HAP-1 (cell line): ENCODE data around the gene GSK3B.

ENCODE experiments used
- DNase-seq, 2 experiments: peaks; one replicate each; pipeline ENCODE4 v3.0.0-alpha.2; 2016 to 2020; ENCODE audit warnings: low spot score in 2 of 2
- H3K27me3 ChIP-seq: fragments of 250-450 bp; sonication (Bioruptor Pico); 2 replicates; pipeline ENCODE4 v1.5.1; 2020; ENCODE audit warnings: low read depth, mild to moderate bottlenecking, moderate library complexity
- H3K36me3 ChIP-seq: fragments of 250-450 bp; sonication (Bioruptor Pico); replicated peaks from 2 replicates; pipeline ENCODE4 v1.5.1; 2020; ENCODE audit warnings: mild to moderate bottlenecking
- H3K4me1 ChIP-seq: fragments of 250-450 bp; sonication (Bioruptor Pico); 2 replicates; pipeline ENCODE4 v1.5.1; 2020; ENCODE audit warnings: mild to moderate bottlenecking
- H3K4me3 ChIP-seq: fragments of 250-450 bp; sonication (Bioruptor Pico); 2 replicates; pipeline ENCODE4 v1.5.1; 2020; ENCODE audit warnings: mild to moderate bottlenecking, moderate library complexity
- H3K9me3 ChIP-seq: fragments of 250-450 bp; sonication (Bioruptor Pico); 2 replicates; pipeline ENCODE4 v1.5.1; 2020; ENCODE audit warnings: mild to moderate bottlenecking, moderate library complexity
- in situ Hi-C: fragments of 300-500 bp; cut with MboI; formaldehyde crosslinking; loops from 3 replicates; pipeline ENCODE4 v1.14.3; 2020; ENCODE audit warnings: low sequenced_read_pairs, inconsistent platforms, mixed read lengths

Gene GSK3B

DNA sequence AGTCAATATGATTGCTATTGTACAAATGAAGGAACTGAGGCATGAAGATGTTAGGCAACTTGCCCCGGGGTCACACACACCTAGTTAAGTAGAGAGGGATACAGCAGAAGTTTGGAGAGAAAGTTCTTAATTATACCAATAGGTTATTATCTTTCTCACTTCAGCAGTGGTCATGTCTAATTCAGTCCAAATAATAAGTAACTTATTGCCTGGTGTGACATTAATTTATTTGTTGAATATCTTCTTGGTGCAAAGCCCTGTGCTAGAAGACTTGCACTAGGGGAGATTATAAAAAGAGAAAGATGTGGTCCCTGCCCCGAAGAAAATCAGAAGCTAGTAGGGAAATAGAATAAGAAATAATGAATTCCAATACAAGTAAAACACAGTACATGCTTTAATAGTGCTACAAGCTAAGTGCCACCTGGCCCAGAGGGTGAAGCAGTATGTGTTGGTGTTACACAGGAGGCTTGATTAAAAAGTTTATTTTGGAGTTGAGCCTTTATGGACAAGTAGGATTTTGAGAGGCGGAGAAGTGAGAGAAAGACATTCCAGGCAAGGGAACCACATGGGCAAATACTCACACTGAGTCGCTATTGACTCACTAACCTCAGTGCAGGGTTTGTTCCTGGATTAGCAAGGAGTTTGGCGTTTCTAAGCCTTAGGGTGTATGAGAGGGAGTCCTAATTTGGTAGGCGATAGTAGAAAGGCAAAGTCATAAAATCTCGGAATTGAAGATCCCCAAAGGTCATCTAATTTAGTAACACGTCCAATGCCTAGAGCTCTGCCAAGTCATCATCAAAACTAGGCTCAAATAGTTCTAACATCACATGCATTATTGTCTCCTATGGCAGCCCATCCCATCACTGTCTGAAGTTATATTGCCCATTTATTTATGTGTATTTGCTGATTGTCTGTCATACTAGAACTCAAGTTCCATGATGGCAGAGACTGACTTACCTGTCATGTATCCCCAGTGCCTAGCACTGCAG, 19.2 kb upstream of the GSK3B start:
- in situ Hi-C loops = no loop called here
- Histone ChIP-seq H3K9me3 (no peaks in the 10 kb centered on the region; the same call in 1 of the 2 replicates), H3K4me1 (no peaks in the 10 kb centered on the region), H3K27me3 (no peaks in the 10 kb centered on the region), H3K4me3 (no peak overlapping the region), H3K36me3 (no peaks in the 10 kb centered on the region)
- no peak for DNase-seq

DNA sequence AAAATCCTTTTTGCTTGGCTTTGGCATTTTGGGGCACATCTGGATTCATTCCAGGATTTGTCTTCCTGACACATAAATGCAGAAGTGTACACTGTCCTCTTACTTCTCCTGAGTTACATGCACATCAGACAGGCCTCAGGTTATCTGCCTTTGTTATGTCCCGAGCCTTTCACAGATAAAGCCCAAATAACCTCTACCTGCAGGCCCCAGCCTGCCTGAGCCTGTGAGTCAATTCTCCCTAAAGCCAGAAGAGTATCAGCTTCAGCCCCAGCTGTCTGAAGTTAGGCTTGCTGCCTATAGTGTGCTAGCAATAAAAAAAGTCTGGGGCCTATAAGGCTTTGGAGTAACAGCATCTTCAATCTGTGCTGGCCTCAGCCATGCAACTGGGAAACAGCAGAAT, 17.7 kb upstream of the GSK3B start:
- Histone ChIP-seq H3K27me3 (no peaks in the 10 kb centered on the region), H3K9me3 (no peaks in the 10 kb centered on the region; the same call in 1 of the 2 replicates), H3K4me3 (no peak overlapping the region), H3K36me3 (no peaks in the 10 kb centered on the region), H3K4me1 (no peaks in the 10 kb centered on the region)
- no peak for DNase-seq
- in situ Hi-C loops = no loop called here

DNA sequence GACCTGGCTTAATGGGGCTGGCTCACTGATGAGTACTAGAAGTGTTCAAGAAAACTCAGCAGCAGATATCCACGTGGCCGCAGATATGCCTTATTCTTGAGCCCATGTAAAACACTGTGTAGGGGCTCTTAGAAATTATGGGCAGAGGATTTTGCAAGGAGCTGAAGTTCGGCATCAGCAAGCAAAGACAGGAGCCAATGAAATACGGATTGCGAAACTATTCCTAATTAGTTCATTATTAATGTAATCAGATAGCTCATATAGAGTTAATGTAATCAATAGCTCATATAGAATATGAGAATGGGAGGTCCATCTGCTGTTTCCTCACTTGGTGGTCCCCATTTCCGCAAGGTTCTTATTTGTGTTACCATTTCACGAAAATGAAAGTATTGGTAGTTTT, 9.0 kb upstream of the GSK3B start:
- H3K9me3 ChIP-seq = no peaks in the 10 kb centered on the region
- no peaks in the 10 kb centered on the region for H3K4me1 ChIP-seq
- H3K27me3 ChIP-seq = no peaks in the 10 kb centered on the region
- in situ Hi-C loops = no loop called here
- no peak for DNase-seq
- no peak overlapping the region for H3K4me3 ChIP-seq
- peaks cover 5% of the 10 kb centered on the region; the same call in 1 of the 2 replicates for H3K36me3 ChIP-seq

DNA sequence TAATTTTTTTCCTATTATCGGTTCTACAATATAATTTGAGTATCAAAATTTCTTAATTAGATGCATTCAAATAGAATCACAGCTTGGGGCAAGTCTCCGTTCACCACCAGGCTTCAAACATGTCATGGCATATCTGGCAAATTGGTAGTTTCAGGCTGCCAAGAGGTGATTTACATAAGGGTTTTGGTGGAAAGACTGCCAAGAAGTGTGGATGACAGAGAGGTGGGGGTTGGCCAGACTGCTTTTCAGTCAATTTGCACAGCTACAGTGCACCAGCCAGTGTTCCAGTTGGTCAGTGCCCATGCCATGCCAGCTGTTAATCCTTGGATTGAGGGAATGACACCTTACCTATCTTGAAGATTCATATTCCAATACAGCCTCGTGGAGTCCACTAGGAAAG, 8.4 kb upstream of the GSK3B start:
- DNase-seq = no peak
- H3K4me3 ChIP-seq = no peak overlapping the region
- H3K27me3 ChIP-seq = no peaks in the 10 kb centered on the region
- H3K9me3 ChIP-seq = no peaks in the 10 kb centered on the region
- in situ Hi-C loops = no loop called here
- peaks cover 5% of the 10 kb centered on the region; the same call in 1 of the 2 replicates for H3K36me3 ChIP-seq
- H3K4me1 ChIP-seq = no peaks in the 10 kb centered on the region

DNA sequence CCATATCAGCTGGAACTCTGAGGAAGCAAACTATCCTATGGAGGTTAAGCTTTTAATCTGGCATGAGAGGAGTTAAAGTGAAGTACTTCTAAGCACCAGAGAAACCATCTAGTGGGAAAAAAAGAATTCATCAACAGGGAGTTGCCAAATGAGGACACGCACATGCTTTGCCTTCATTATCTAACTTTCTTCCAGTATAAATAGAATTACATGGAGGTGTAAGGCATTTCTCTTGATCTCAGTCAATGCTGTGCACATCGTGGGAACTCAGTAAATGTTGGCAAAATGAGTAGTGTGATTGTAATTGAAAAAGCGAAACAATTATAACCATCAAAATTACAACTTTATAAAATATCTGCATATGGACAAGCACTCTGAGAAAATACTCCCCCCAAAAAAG, 8.0 kb upstream of the GSK3B start:
- DNase-seq = no peak

DNA sequence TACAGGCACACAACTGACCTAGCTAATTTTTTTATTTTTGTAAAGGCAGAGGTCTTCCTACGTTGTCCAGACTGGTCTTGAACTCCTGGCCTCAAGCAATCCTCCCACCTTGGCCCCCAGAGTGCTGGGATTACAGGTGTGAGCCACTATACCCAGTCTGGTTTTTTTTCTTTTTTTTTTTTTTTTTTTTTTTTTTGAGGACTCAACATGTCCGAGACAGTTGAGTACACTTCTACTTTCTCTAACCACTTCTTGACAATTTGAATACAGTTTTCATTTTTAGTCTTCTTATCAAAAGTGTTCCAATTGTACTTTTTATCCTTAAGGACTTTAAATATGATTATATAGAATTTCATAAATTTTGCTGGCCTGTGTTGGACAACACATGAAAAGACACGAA, 7.4 kb upstream of the GSK3B start:
- in situ Hi-C loops = no loop called here
- Histone ChIP-seq H3K9me3 (no peaks in the 10 kb centered on the region), H3K36me3 (peaks cover 5% of the 10 kb centered on the region; the same call in 1 of the 2 replicates), H3K4me1 (no peaks in the 10 kb centered on the region; the same call in 1 of the 2 replicates), H3K27me3 (no peaks in the 10 kb centered on the region), H3K4me3 (no peak overlapping the region)
- no peak for DNase-seq

More for the DNA sequence above, 8.0 kb upstream of the GSK3B start:
- no peaks in the 10 kb centered on the region for H3K27me3 ChIP-seq
- H3K4me3 ChIP-seq = no peak overlapping the region
- in situ Hi-C loops = no loop called here
- H3K4me1 ChIP-seq = no peaks in the 10 kb centered on the region; the same call in 1 of the 2 replicates
- no peaks in the 10 kb centered on the region for H3K9me3 ChIP-seq
- H3K36me3 ChIP-seq = peaks cover 5% of the 10 kb centered on the region; the same call in 1 of the 2 replicates

DNA sequence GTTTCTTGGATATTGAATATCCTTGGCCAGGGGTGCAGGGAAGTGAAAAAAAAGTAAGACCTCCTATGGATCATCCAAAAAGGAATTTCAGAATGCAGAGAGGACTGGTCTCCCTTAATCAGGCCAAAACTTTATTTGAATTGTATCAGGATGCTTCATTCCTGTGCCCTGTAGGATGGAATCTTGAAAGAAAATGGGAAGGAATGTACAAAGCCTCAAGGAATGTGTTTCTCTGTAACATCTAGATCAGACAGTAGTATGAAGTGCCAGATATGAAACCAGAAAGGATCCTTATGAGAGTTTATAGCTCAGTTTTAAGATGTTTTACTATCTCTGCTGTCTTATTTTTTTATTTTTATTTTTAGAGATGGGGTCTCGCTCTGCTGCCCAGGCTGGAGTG, 6.5 kb upstream of the GSK3B start:
- Histone ChIP-seq H3K4me1 (peaks cover 2% of the 10 kb centered on the region; the same call in 1 of the 2 replicates), H3K9me3 (no peaks in the 10 kb centered on the region), H3K4me3 (no peak overlapping the region), H3K27me3 (no peaks in the 10 kb centered on the region), H3K36me3 (peaks cover 5% of the 10 kb centered on the region; the same call in 1 of the 2 replicates)
- in situ Hi-C loops = no loop called here
- no peak for DNase-seq

DNA sequence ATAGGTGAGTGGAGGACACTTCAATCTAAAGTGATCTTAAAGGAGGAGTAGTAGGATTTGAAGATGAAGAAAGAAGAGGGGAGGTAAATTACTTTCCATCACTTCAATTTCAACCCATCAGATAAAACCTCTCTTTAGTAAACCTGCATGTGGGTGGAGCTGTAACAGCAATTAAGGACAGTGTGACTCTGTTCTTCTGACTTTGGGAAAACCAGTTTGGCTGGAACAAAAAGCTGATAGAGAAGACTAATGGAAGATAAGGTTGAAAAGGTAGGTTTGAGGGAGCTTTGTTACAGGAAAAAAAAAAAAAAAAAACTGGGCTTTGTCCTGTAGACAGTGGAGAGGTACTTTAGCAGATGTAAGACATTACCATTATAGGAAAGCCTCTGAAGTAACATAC, 4.5 kb upstream of the GSK3B start:
- Histone ChIP-seq H3K4me1 (peaks cover 2% of the 10 kb centered on the region; the same call in 1 of the 2 replicates), H3K27me3 (no peaks in the 10 kb centered on the region), H3K36me3 (peaks cover 5% of the 10 kb centered on the region; the same call in 1 of the 2 replicates), H3K9me3 (no peaks in the 10 kb centered on the region), H3K4me3 (no peak overlapping the region)
- DNase-seq = no peak
- in situ Hi-C loops = no loop called here

DNA sequence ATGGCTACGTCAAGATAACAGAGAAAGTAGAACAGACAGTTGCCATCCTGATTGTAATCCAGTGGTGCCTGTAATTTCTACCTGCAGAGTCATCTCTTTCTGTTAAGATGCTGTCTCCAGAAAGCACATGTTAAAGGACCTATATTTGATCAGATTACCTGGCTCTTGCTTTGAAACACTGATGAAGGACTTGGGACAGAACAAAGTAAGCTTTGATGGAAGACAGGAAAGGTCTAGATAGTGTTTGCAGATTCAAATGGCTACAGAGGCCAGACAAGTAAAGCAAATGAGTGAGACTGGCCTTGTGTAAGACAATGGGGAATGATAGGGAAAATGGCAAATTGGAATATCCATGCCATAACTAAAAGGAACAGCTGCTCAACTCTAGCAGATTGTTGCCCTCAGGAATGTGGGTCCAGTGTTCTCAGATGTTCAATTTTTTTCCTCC, 1.8 kb upstream of the GSK3B start:
- H3K9me3 ChIP-seq = no peaks in the 10 kb centered on the region
- DNase-seq = no peak
- peaks cover 5% of the 10 kb centered on the region; the same call in 1 of the 2 replicates for H3K36me3 ChIP-seq
- H3K4me1 ChIP-seq = peaks cover 4% of the 10 kb centered on the region
- in situ Hi-C loops = no loop called here
- peak overlapping the region; percentile 79 for H3K4me3 ChIP-seq
- no peaks in the 10 kb centered on the region for H3K27me3 ChIP-seq

DNA sequence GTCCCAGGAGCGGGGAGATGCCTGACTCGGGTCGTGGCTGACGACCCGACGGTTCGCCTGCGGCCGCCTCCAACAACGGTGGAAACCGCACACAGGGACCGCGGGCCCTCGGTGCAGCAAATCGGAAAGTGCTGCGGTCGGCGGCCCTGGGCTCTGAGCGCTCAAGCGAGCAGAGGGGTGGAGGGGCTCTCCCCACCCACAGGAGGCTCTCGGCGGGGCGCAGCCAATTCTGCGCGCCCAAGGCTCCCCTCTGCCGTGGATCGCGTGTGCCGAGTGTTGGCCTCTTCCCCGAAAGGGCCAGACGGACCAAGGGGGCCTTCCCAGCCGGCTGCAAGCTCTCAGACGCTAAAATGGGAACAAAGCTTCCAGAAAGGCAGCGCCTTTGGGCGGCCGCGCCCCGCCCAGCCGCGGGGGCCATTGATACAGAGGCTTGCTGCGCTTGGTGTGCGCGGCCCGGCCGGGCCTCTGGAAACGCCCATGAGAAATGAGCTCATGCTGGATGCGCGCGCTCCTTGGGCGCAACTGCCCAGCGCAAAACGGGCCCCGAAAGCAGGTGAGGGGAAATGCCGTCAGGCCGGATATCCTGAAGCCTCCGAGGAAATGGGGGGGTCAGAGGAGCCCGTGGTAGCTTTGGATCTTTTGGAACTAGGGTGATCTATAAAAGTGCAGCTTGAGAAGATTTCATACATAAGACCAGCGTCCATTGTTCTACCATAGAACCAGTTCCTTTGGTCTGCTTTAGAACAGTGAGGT, 1.2 kb upstream of the GSK3B start:
- Histone ChIP-seq H3K27me3 (no peaks in the 10 kb centered on the region), H3K36me3 (peaks cover 5% of the 10 kb centered on the region; the same call in 1 of the 2 replicates), H3K4me1 (peaks cover 8% of the 10 kb centered on the region), H3K4me3 (peak overlapping the region; percentile 79), H3K9me3 (no peaks in the 10 kb centered on the region)
- in situ Hi-C loops = no loop called here
- DNase-seq = peak; percentile 81 to 90

DNA sequence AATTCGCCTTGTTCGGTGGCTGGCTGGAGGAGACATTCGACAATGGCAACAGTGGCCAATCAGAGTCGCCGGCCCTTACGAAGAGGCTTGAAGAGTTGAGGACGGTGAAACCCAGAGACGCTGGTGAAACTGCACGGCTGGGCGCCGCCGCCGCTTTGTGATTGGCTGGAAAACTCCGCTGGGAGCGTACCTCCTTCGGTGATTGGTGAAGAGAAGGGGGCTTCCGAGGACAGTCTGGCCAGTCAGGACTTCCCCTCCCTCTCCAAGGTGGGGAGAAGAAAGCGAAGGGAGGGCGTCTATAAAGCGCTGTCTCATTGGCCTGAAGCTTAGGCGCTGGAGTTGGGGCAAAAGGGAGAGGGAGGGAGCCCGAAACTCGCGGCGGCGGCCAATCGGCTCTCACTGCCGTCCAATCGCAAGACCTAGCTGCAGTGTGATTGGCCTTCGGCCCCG, 554 bp upstream of the GSK3B start:
- H3K36me3 ChIP-seq = peaks cover 5% of the 10 kb centered on the region; the same call in 1 of the 2 replicates
- H3K9me3 ChIP-seq = no peaks in the 10 kb centered on the region
- peak overlapping the region; percentile 79 for H3K4me3 ChIP-seq
- in situ Hi-C loops = no loop called here
- peaks cover 8% of the 10 kb centered on the region for H3K4me1 ChIP-seq
- DNase-seq = peak; percentile 98 to 99
- no peaks in the 10 kb centered on the region for H3K27me3 ChIP-seq

DNA sequence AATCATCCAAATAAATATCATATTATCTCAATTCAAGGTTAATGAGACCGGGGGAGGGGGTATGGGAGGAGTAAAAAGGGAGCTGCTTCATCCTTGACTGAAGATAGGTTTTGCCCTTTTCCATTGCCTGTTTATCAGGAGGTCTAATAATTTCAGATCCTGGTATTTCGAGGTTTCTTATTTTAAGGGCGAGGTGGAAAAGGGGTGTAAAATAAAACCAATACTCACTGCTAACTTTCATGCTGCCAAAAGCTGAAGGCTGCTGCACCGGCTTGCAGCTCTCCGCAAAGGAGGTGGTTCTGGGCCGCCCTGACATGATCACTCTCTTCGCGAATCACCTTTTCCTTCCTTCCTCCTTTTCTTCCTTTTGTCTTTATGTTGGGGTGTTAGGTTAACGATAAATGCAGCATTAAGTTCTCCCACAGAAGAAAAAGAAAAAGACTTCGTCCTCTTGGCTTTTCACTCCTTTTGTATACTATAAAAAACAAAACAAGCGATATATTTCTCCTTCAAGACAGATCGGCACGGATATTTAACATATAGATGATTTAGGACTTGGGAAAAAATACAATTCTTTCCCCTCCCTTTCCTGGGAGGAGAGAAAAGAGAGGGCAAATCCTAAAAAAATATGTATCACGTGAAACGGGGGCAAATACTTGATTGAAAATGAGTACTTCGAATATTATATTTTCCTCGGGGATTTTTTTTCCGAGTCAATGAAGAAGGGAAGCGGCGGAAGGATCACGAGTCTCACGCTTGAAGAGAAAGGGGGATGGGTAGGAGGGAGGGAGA, 932 bp downstream of the GSK3B start:
- Histone ChIP-seq H3K27me3 (no peaks in the 10 kb centered on the region), H3K4me3 (peak overlapping the region; percentile 79), H3K36me3 (no peaks in the 10 kb centered on the region), H3K4me1 (peaks cover 8% of the 10 kb centered on the region), H3K9me3 (no peaks in the 10 kb centered on the region)
- in situ Hi-C loops = no loop called here
- DNase-seq = peak; percentile 42 to 73

DNA sequence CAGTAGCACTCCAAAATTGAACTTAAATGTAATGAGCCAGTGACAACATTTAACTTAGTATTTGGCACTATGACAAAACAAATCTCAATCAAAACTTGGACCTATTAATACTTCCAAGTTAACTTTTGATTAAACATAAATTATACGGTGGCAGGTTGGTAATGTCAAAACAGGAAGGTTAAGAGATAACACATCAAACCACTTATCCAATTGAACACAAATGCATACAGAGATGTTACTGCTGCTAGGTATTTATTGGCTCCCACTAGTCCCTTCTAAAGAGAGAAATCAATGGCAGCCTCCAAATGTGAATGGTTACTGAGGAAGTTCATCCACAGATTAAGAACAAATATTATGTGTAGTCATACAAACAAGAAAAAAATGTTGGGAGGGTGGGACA, 1.8 kb downstream of the GSK3B start:
- Histone ChIP-seq H3K27me3 (no peaks in the 10 kb centered on the region), H3K9me3 (no peaks in the 10 kb centered on the region), H3K4me1 (peaks cover 8% of the 10 kb centered on the region), H3K36me3 (no peaks in the 10 kb centered on the region), H3K4me3 (peak overlapping the region; percentile 79)
- in situ Hi-C loops = no loop called here
- no peak for DNase-seq
